ENCODE results near the gene NEK9. TPM values are rescaled to one million over a fixed set of nuclear protein-coding genes. Genes with fewer than 3 reads are reported as not detected.
A peak's percentile ranks its signal among the peaks of the same experiment; 100 is the strongest.
"Not testable (repeated sequence)": the region's sequence is repeated elsewhere in the genome, so short reads cannot be mapped to it uniquely, and the experiment has no call there.

The NEK9 gene
- total RNA-seq, 1 donor from 2014 or later: 89.2 TPM

DNA sequence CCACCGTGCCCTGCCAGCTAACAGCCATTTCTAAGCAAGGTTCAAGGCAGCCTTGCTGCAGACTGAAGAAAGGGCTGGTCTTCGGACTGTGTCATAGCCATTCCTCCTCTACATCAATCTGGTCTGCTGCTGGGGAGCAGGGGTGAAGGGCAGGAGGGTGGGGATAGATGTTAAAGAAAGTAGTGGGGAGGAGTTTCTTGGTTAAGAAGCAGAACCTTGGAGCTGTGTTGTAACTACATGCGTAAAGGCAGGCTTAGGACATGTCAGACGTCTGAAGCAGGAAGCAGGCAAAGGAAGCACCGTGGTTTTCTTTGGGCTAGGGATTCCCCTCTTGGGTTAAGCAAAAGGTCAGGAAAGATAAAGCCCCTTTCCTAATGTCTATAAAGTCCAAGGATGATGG, 18.1 kb upstream of the NEK9 start:
- DNase-seq (ENCODE audit: low spot score): no peak

DNA sequence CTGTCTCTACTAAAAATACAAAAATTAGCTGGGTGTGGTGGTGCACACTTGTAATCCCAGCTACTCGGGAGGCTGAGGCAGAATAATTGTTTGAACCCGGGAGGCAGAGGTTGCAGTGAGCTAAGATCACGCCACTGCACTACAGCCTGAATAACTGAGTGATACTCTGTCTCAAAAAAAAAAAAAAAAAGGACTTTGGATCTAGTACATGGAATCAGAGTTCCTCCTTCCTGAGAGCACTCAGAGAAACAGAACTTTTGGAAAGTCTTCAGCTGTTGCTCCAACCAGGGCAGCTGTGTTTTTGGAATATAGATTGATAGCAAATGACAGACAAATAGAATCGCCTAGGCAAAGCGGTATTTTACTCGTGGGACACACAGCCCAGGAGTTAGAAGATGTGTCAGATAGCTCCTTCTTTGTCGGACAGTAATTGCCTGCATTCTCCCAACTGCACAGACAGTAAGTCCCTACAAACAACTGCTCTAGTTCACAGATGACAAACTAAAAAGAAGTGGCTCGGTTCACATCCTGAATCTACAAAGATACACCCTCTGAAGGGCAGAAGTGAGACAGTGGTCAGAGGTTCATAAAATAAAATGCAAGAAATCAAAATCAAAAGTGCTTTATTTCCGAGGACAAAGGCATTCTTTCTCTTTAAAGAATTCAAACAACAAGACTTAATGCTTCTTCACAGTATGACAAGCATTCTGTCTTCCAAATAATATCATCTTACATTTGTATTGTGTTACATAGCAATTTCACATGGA, 17.1 kb upstream of the NEK9 start:
- DNase-seq (ENCODE audit: low spot score): no peak

DNA sequence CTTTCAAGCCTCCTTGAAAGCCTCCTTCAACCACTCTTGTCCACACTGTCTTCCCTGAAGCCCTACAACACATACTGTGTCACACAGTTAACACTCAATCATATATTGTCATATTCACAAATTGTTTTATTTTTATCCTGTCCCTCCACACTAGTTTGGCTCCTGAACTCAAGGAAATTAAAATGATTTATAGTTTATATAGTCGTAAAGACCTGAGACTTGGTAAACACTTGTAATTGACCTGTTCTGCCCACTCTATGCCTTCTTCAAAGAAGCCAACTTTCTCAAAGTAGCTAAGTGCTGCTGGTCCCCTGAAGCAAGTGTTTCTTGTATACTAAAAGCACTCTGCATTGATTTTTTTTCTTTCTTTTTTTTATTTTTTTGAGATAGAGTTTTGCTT, 15.6 kb upstream of the NEK9 start:
- DNase-seq (ENCODE audit: low spot score): no peak

DNA sequence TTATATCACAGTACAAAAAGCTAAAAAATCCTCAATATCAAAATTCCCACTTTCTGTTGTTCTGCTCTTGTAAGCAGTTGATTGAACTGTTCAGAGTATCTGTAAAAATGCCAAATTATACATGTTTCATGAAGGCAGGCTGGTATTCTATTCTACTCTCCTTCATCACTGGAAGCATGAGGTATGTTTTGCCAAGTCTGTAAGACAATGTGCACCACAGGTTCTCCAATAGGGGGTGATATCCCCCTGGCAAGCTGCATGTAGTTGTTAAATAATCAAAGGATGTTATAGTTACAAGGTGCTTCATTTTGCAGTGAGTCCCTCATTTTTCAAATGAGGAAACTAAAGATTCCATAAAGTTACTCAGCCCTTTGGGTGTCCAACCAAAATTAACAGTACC, 15.1 kb upstream of the NEK9 start:
- DNase-seq (ENCODE audit: low spot score): no peak

DNA sequence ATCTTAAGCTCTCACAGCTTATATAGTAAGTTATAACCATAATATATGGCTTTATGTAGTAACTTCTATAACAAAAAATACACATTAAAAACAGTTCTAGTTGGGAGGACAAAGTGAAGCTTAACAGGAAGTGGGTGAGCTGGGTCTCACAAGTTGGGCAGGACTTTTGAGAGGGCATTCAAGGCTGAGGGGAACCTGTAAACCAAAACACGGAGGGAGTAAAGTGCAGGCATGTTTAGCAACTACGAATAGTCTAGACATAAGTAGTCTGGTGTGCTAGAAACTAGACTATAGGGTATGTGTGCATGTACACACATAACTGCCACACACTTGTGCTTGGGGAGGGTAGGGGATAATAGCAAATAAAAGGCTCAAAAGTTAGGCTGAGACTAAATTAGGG, 14.2 kb upstream of the NEK9 start:
- DNase-seq (ENCODE audit: low spot score): no peak

DNA sequence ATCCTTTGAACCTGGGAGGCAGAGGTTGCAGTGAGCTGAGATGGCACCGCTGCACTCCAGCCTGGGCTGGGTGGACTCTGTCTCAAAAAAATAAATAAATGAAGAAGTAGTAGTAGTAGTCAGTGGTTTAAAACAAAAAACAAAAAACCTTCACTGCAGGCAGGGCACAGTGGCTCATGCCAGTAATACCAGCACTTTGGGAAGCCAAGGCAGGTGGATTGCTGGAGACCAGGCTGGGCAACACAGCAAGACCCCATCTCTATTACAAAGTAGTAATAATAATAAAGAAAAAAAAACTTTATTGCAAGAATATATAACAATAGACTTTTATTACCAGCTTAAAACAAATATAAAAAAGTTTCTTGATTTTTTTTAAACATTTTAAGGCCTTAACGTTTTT, 13.8 kb upstream of the NEK9 start:
- DNase-seq (ENCODE audit: low spot score): no peak

DNA sequence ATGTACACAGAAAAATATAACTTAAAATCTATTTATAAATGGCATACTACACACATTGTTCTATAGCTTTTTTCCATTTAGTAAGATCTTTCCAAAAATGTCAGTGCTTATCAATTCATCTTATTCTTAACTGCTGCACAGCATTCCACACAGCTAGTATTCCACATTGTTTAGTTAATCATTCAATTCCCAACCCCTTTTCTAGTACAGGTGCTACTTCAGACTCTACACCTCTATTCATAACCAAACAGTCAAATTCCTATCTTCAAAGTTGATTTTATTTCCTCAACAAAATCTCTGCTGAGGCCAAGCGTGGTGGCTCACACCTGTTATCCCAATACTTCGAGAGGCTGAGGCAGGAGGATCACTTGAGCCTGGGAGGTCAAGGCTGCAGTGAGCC, 12.3 kb upstream of the NEK9 start:
- no peak for DNase-seq (ENCODE audit: low spot score)

DNA sequence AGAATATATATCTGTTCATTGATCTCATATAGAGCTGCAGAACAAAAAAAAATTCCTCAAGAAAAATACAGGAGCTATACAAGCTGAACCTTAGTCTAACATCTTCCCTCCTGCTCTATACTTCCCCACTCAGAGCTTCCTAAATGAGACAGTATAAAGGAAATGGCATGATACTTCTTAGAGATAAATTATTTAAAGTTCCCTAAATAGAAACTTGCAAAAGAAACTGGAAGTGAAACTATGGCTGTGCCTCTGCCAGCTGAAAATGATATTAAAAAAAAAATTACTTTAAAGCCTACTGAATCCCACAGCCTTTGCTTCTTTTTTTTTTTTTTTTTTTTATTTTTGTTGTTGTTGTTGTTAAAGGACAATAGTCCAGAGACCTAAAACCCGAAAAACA, 11.6 kb upstream of the NEK9 start:
- DNase-seq (ENCODE audit: low spot score): no peak

DNA sequence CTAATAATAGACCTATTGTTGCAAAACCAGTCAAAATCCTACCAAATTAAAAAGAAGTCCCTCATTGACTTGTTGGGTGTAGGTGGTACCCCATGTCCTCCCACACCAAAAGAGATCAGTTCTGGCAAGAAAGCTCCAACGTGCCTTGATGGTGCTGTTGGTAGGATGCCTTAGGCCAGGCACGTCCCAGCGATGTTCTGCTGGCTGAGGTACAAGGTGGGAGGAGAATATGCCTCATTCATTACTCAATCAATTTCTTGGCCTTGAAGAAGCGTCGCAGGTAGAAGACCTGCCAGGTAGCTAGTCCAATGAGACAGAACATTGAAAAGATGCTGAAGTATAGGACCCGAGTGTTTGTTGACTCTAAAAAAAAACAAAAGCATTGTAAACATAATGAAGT, 7.8 kb upstream of the NEK9 start:
- DNase-seq (ENCODE audit: low spot score): no peak

DNA sequence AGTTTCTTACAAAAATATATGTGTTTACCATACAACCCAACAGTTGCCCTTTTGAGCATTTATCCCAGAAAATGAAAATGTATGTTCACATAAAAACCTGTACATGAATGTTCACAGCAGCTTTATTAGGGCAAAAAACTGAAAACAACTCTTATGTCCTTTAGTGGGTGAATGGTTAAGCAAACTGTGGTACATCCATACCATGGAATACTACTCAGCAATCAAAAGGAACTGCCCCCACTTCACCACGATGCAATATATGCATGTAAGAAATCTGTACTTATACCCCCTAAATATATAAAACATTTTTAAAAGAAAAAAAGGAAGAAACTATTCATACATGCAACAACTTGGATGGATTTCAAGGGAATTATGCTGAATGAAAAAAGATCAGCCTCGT, 6.7 kb upstream of the NEK9 start:
- no peak for DNase-seq (ENCODE audit: low spot score)

DNA sequence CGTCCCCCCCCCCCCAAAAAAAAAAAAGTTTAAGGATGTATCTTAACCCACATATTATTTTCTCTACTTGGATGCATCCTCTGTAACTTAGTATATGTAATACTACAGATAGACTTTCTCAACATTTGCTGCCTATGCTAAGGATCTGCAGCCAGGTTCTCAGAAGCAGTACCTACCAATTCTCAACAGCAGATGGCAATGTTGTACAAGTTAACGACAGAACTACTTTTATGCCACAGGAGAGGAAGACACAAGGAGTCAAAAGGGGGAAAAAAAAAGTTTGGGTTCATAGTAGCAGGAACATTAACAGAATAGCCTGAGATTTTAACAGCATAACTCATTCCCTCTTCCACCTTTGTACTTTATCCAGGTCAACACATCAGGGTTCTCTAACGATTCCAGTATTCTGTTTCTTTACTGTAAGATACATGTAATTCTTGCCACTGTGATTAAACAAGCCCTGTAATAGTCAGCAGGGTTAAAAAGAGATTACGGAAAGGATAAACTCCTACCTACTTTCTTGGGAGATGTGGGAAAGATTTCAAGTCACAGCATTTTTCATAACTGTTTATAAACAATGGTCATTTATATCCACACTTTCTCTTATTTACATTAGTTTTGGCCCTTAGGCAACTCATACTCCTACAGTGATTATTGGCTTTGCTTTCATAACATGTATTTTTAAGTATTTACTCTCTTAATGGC, 5.7 kb upstream of the NEK9 start:
- peak; percentile 70 for DNase-seq (ENCODE audit: low spot score)

DNA sequence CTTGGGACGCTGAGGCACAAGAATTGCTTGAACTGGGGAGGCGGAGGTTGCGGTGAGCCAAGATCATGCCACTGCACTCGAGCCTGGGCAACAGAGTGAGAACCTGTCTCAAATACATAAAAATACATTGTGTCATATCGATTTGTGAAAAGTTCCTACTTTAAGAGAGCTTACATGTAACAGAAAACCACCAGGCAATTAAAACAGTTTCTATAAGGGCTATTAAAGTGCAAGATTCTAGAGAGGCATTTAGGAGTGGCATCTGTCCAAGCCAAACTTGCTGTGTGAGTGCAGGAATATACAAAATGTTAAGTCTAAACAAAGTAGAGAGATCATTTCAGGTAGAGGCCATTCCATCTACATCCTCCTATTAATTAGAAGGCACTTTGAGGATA, 1.7 kb upstream of the NEK9 start:
- DNase-seq (ENCODE audit: low spot score): no peak

DNA sequence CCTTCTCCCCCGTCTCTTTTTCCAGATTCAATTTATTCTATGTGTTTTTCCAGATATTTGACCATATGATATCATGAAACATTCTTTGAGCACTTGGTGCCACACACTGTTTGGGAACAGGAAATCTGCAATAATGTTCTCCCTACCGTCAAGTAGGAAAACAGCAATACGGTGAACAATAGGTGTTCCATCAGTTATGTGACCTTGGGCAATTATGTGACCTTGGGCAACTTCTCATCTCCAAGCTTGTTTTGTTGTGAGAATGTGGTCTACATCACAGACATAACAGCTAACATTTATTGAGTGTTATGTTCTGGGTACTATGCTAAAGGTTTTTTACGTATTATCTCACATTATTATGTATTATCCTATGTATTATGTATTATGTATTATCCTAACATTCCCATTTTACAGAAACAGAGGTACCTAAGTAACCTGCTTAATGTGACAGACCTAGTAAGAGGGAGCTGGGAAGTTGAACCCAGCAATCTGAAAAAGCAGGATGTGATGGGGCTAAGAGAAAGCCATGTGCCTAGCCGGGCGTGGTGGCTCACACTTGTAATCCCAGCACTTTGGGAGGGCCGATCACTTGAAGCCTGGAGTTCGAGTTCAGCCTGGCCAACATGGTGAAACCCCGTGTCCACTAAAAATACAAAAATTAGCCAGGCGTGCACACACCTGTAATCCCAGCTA, 1.2 kb upstream of the NEK9 start:
- DNase-seq (ENCODE audit: low spot score): no peak

DNA sequence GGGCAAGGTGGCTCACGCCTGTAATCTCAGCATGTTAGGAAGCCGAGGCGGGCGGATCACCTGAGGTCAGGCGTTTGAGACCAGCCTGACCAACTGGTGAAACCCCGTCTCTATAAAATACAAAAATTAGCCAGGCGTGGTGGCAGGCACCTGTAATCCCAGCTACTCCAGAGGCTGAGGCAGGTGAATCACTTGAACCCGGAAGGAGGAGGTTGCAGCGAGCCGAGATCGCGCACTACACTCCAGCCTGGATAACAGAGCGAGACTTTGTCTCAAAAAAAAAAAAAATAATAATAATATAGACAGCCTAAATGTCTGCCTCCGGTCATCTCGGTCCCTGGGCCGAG, 599 bp upstream of the NEK9 start:
- DNase-seq (ENCODE audit: low spot score): not testable (repeated sequence)

DNA sequence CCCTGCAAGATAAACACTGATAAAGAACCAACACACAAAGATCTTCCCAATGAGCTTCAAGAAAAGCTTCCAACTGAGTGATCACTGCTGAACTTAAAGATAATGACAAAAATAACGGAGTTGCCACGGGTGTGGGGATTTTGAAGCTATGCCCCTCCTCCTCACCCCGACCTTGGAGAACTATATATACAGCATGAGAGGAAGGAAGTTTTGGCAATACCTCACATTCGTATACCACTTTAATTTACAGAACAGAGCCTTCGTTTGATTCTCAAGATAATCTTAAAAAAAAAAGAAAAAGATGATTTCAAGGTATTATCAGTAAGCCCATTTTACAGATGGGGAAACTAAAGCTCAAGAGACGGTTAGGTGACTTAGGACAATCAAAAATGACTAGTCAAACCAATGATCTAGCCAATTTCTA, 715 bp downstream of the NEK9 start:
- no peak for DNase-seq (ENCODE audit: low spot score)

DNA sequence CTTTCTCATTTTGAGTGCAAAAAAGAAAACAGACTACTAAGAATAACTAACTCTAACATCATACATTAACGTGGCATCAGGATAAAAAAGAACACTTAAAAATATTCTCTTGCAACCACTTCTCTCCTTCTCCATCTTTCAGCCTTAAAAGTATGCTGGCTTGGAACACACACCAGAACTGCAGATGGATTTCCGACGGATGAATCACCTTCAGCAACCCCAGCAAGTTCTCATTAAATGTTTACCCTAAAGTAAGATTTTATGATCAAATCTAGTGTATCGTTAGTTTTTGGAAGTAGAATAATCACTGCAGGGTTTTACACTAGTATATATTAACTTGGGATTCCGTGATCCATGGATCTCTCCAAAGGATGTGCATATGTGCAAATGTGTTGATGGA, 1.2 kb downstream of the NEK9 start:
- DNase-seq (ENCODE audit: low spot score): no peak

DNA sequence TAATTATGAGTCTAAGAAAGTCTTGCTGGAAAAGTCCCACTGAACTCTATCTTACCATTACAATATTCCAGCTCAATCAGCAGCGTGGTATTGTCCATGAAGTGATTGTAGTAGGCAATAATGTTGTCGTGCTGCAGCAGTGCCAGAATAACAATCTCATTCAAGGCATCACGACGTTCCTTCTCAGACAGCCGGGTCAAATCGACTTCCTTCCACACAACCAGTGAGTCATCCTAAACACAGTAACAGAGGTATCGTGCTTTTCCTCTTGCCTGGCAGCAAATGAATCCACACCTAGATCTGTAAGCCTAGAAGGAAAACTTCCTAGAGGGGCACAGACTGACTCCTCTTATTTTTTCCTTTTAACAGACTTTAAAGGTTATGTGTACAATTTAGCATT, 2.9 kb downstream of the NEK9 start:
- DNase-seq (ENCODE audit: low spot score): no peak

DNA sequence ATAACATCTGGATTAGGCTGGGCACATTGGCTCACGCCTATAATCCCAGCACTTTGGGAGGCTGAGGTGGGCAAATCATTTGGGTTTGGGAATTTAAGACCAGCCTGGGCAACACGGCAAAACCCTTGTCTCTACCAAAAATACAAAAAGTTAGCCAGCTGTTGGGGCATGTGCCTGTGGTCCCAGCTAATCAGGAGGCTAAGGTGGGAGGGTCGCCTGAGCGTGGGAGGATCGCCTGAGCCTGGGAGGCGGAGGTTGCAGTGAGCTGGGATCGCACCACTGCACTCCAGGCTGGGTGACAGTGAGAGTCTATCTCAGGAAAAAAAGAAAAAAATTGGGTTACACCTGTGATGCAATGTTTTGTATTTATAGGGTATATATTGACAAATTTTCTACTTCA, 5.3 kb downstream of the NEK9 start:
- DNase-seq (ENCODE audit: low spot score): no peak

DNA sequence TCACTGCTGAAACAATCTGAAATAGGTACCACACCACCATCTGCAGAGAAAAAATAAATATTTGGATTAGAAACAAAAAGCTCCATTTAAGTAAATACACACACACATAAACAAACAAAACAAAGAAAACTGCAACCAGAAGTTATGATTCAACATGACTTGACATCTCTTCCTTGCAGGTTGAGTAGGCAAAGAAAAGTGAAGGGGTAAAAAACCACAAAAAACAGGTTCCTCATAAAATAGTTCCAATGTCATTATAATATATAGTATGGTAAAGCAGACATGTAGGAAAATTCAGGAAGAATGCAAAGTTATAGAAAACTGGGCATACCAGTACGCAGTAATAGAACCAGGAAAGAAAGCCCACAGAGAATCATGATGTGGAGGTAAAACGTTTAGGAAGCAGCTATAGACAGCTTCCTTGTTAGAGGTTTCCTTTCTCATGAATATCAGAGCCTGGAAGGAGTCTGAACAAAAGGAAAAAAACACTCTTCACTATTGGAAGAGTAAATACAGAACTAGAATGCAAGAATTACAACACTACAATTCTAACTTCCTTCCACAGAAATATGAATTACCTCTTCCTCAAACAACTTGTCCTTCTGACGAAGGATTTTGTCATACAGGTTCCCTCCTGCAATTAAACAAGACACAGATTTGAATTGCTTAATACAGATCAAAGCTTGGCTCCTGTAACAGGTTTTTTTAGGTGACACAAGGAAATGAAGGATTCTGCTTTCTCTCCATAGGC, 6.1 kb downstream of the NEK9 start:
- DNase-seq (ENCODE audit: low spot score): no peak

DNA sequence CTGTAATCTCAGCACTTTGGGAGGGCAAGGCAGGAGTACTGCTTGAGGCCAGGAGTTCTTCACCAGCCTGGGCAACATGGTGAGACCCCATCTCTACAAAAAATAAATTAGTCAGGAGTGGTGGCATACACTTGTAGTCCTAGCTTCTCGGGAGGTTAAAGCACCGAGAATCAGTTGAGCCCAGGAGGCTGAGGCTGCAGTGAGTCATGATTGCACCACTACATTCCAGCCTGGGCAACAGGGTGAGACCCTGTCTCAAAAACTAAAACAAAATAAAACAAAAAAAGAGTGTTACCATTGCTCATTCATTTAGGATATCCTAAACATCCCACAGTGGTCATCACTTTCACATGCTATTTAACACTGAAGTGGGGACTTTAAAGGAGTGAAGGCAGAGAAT, 7.8 kb downstream of the NEK9 start:
- no peak for DNase-seq (ENCODE audit: low spot score)

DNA sequence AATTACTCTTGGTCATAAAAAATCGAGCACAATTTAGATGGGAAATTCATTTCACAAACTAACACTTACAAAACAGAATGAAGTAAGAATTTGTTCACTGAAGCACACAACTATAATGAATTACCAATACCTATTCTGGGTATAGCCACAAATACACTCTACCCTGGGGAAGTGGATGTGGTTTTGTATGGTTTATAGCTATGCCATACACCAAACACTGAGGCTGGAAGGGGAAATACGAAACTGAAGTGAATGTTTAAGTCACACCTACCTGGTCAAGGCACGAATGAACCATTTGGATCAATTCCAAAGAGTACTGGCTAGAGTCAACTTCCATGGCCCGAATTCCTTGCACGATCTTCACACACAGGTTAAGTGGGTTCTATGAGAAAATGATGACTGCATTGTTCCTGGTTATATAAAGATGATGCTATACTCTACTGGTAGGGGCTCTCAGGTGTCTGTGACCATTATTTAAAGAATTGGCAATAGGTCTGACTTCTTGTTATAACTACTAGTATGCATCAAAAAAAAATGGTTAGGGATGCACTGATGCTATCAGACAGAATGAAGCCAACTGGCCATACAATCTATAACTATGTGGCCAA, 12.8 kb downstream of the NEK9 start:
- DNase-seq (ENCODE audit: low spot score): no peak

DNA sequence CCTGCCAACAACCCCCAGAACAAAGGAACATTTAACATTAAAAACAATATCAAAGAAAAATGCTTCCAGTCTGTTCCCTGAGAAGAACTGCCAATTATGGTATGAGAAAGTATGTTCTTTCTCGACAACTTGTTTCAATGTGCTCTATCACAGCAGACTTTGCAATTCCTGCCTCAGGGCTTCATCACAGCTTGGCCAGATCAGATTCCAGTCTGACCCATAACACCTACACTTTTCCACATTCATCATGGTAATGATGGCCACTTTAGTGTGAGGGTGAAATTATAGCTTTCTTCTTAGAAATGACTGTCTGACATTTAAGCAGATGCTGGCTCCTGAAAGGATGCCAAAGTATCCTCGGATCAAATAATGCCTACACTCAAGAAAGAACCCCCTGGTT, 17.0 kb downstream of the NEK9 start:
- no peak for DNase-seq (ENCODE audit: low spot score)
